ENCODE measurements around the gene TMPRSS3.

Gene TMPRSS3

DNA sequence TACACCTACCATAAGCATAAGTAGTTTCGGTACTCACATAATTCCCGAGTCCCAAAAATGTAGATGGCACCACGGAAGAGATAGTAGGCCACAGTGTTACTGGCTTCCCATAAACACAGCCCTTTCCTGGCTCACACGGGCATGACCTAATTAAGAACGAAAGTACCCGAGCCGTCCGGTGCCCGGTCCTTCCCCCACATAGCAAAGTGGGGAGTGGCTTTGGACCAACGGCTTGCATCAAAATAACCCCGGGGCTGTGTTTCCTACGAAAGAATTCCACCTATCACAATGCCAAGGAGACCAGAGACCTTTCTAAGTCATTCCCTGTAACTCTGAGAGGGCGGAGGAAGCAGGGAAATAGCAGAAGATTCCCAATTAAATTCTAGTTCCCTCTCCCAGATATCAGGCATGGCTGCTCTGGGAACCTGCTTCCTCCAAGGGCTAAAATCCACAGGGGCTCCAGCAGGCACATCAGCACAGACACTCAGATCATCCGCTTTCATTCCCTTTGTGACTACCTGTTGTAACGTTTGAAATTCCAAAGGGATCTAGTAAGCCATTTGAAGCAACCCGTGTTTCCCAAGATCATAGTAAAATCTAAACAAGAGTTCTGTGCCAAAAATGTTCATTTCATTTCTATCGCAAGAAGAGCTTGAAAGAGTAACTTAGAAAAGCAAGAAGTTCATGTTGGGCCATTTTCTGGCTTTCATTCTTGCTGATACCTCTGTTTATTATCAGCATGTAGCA is at the start of gene TMPRSS3:
Gene TMPRSS3, minus strand, starts transcription at position 148 of the 747 bp plus-strand sequence. CDS start 635 bp downstream, outside the sequence.
- DNase-seq (ENCODE audit: low read depth in 2 of 2): no peak

DNA sequence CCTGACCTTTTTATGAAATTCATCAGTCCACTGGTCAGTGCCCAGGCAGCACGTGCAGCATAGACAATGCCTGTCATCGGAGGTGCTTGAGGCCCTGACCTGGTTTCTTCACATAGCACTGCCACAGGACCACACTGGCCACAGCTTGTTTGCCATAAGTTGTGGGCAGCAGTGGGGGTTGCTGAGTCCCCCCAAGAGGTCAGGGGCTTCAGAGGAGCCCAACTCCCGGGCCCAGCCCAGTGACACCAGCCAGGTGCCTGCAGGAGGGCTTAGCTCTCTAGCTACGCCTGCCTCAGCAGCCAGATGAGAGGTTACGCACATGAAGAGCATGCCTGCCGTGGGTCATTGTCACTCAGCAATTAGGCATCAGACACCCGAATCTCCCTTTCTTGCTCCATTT is 49.5 kb upstream of the TMPRSS3 start:
- DNase-seq (ENCODE audit: low read depth in 2 of 2): no peak

DNA sequence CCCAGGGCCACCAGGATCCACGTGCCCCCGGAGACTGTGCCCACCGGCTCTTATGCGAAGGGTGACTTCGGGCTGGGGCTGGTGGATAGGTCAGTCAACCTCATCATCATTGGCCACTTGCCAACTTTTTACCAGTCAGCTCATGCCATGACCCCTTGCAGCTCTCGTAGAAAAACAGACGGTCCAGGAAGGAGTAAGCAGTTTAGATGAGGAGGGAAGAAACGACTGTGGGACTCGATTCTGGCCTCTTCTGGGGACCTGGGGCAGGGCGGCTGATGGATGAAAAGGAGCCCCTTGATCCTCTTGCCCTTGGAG is 48.9 kb upstream of the TMPRSS3 start:
- DNase-seq (ENCODE audit: low read depth in 2 of 2): no peak

GRCh38 chr21:42443876-42444744 is 48.3 kb upstream of the TMPRSS3 start:
- DNase-seq (ENCODE audit: low read depth in 2 of 2): no peak

DNA sequence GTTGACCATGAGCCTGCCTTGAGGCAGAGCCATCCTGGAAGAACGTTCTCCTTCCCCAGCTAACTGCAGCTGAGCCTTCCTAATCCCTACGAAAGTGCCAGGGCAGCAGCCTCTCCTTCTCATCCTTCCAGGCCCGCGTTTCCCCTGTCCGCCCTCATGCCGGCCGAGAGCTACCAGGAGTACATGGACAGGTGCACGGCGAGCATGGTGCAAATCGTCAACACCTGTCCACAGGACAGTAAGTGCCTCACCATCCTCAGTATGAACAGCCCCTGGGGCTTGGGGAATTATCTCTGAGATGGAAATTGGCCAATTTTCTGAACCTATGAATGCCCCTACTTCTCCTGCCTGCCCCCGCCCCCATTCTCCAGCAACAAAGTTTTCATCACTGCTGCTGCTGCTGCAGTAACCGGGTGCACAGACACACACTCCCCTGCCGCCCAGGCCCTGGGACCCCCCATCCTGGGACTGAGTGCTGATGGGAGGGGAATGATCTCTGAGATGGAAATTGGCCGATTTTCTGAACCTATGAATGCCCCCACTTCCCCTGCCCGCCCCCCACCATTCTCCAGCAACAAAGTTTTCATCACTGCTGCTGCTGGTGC is 47.4 kb upstream of the TMPRSS3 start:
- DNase-seq (ENCODE audit: low read depth in 2 of 2): no peak

DNA sequence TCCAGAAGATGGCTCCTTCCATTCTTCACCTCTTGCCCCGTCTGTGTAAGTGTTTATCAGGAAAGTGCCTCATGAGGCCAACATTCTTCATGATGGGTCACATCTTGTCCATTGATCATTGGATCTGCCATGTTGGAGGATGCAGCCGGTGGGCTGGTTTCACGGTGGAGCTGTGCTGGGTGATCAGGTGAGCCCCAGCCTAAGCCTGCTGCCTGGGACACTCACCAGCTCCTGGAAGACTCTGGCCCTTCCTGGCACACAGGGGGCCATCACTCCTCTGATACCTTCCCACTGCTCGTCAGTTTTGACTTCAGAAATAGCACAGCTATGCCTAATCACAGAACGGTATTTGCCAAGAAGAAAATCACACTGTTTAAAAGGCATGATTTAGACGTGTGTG is 46.1 kb upstream of the TMPRSS3 start:
- no peak for DNase-seq (ENCODE audit: low read depth in 2 of 2)

GRCh38 chr21:42440187-42440792 is 44.4 kb upstream of the TMPRSS3 start:
- no peak for DNase-seq (ENCODE audit: low read depth in 2 of 2)

DNA sequence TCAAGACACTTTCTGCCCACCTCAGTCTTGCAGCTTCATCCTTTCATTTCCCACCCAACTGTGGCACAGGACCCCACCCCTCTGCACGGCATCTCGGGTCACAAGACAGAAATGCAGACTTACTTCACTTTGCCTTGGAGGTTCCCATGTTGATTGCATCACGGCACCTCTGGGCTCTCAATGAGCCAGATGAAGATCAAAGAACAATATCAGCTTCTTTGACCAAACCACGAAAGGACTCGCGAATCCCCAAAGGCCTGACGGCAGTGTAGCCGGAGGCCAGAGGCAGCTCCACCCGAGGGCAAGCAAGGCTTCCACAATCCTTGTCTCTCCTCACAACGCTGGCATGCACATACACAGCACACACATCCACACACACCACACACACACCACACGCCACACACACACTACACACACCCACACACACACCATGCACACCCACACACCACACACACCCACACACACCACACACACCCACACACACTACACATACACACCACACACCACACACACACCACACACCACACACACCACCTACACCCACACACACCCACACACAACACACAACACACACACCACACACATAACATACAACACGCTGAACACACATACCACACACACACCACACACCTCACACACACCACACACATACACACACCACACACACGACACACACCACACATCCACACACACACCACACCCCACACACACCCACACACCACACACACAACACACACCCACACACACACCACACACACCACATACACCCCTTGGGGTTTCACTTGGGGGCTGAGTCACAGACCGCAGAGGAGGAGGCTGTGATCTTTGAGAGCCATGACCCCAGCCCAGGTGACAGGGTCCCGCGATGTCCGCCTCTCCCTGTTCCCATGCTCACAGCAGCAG is 43.7 kb upstream of the TMPRSS3 start:
- DNase-seq (ENCODE audit: low read depth in 2 of 2): no peak

GRCh38 chr21:42438316-42439205 is 42.7 kb upstream of the TMPRSS3 start:
- no peak for DNase-seq (ENCODE audit: low read depth in 2 of 2)

- no peak for DNase-seq (ENCODE audit: low read depth in 2 of 2)
Observed at GRCh38 chr21:42437786-42438185, 41.9 kb upstream of the TMPRSS3 start.

DNA sequence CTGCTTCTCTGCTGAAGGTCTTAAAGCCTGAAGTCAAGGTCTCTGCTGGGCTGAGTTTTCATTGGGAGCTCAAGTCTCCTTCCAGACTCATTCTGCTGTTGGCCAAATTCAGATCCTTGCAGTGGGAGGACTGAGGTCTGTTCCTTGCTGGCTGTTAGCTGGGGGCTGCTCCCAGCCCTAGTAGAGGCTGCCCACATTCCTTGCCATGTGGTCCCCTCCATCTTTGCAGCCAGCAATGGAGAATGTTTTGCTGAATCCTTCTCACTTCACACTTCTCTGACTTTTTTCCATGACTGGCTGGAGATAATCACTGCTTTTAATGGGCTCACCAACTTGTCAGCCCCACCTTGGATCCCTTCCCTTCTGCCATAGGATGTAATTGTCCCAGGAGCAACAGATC is 41.1 kb upstream of the TMPRSS3 start:
- DNase-seq (ENCODE audit: low read depth in 2 of 2): no peak

- DNase-seq (ENCODE audit: low read depth in 2 of 2): no peak
Observed at GRCh38 chr21:42435833-42436232, 40.0 kb upstream of the TMPRSS3 start.

DNA sequence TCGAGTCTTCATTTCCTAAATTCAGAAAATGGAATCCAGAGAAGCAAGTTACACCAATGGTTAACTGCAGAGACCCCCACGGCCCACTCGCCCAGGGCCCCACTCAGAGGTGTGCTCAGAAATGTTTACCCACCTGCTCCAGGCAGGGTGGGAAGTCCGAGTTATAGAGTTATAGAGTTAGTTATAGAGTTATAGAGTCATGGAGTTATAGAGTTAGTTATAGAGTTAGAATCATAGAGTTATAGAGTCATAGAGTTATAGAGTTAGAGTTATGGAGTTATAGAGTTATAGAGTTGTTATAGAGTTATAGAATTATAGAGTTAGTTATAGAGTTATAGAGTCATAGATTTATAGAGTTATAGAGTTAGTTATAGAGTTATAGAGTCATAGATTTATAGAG is 39.5 kb upstream of the TMPRSS3 start:
- no peak for DNase-seq (ENCODE audit: low read depth in 2 of 2)

DNA sequence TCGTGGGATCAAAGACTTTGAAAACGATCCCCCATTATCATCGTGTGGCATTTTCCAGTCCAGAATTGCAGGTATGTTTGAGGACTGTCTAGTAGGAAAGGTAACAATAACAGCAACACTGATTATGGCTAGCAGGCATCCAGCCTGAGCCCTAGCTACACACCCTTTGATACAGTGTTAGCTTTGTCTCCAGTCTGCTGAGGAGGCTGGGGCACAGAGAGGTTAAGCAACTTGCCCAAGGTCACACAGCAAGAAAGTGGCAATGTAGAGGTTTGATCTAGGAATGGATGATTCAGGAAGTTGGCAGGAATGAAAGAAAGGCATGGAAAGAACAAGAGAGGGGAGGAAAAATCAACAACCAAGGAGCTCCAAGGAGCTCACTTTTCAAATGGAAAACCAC is 39.0 kb upstream of the TMPRSS3 start:
- DNase-seq (ENCODE audit: low read depth in 2 of 2): no peak

GRCh38 chr21:42433946-42434551 is 38.2 kb upstream of the TMPRSS3 start:
- DNase-seq (ENCODE audit: low read depth in 2 of 2): no peak

DNA sequence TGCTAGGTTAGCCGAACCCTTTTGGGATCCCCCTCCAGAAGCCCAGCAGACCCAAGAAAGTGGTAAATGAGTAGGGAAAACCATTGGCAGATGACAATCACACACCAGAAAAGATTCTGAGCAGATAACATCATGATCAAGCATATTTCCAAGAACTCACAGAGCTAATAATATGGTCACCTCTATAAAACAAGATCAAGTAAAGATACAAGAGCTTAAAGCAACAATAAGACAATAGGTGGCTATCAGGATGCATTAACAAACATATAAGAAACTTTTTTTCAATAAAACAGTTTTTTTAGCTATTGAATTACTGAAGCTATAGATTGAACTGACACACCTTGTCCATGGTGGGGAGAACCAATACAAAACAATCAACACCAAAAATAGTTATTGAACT is 36.8 kb upstream of the TMPRSS3 start:
- DNase-seq (ENCODE audit: low read depth in 2 of 2): no peak

GRCh38 chr21:42431196-42431595 is 35.3 kb upstream of the TMPRSS3 start:
- no peak for DNase-seq (ENCODE audit: low read depth in 2 of 2)

GRCh38 chr21:42430521-42430920 is 34.7 kb upstream of the TMPRSS3 start:
- DNase-seq (ENCODE audit: low read depth in 2 of 2): no peak

DNA sequence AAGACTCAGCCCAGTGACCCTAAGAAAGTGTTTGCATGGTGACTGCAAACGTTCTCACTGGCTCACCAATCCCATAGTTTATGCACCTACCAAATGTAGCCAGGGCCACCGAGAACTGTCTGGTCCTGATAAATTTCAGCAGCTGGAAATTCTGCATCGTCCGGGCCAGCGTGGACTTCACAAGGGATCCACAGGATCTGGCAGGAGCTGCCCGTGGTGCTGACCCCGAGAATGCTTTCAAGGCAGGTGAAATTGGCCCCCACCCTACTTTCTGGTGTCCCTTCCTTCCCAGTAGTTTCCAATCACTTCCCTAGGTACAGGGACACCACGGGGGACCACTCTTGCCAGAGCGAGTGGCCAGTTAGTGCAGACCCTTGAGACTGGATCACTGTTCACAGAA is 34.0 kb upstream of the TMPRSS3 start:
- no peak for DNase-seq (ENCODE audit: low read depth in 2 of 2)

- DNase-seq (ENCODE audit: low read depth in 2 of 2): no peak
Observed at GRCh38 chr21:42429021-42429420, 33.2 kb upstream of the TMPRSS3 start.
